Neural cell (in vitro differentiated cells): ENCODE results near the gene AP2B1.
A peak's percentile ranks its signal among the peaks of the same experiment; 100 is the strongest.

ENCODE experiments used
- CTCF ChIP-seq: fragments of 450-650 bp; IDR thresholded peaks from 2 replicates; pipeline ENCODE4 v1.5.1; 2014; ENCODE audit warnings: antibody characterized with exemption, mild to moderate bottlenecking, moderate library complexity; ENCODE audit not compliant: poor library complexity, severe bottlenecking
- EZH2 ChIP-seq: fragments of 200-600, 300-800 bp; shearing (Covaris generic), sonication (generic); IDR thresholded peaks from 2 replicates; pipeline ENCODE4 v1.6.1; 2014; ENCODE audit warnings: antibody characterized with exemption, low read length, borderline replicate concordance, mild to moderate bottlenecking; ENCODE audit not compliant: insufficient read depth, poor library complexity, severe bottlenecking
- POLR2AphosphoS5 ChIP-seq: IDR thresholded peaks from 2 replicates; pipeline ENCODE4 v1.6.1; 2012

GRCh38 chr17:35766903-35767510 is 179.9 kb downstream of the AP2B1 start:
- peak; percentile 61 for TF ChIP-seq CTCF
- TF ChIP-seq EZH2, result no peak
- TF ChIP-seq POLR2AphosphoS5, result no peak
